Stimulated activated CD4-positive, alpha-beta T cell treated with anti-CD3 and anti-CD28 coated beads, Interleukin-1b, Interleukin-23, amount 100 ng/mL, for 1 hour (primary cell): ENCODE results near the gene APOBEC3H.
A peak's percentile ranks its signal among the peaks of the same experiment; 100 is the strongest.

ENCODE experiments used
- DNase-seq, 2 donors: peaks; one replicate each; pipeline ENCODE4 v3.0.0-alpha.2; 2020; ENCODE audit warnings: low read depth in 2 of 2

The APOBEC3H gene

DNA sequence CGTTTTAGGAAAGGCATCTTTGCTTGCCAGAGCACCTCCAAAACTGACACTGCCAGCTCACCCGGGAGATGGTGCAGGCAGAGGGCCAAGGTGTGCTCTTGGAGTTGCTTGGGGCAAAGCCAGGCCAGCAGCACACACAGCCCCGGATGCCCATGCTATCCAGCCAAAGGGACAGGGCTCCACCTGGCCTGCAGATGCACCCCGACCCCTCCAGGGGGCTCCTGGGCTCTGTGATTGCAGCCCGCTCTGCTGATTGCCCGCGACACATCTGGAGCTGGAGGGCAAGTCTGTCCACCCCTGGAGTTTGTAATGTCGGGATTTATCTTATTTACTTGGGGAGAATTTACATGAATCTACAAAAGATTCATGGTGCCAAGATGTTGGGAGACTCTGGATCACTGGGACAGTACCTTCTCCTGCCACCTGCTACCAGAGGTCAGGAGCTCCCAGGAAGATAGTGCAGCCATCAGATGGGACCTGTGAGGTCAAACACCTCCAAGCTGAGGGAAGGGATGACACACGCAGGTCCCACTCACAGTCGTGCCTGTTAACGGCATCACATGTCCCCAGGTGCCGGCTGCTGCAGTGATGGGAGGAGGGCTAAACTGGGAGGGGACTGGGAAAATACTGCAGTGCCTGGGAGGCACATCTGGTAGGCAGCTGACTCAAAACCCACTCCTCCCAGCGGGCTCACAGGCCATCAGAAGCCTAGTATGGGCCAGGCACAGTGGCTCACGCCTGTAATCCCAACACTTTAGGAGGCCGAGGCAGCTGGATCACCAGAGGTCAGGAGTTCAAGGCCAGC, 38.2 kb downstream of the APOBEC3H start:
- DNase-seq = no peak

- DNase-seq = no peak
These were observed 39.3 kb downstream of the APOBEC3H start for GRCh38 chr22:39136317-39136716.

- no peak for DNase-seq
These were observed 41.4 kb downstream of the APOBEC3H start for GRCh38 chr22:39138357-39138997.

DNA sequence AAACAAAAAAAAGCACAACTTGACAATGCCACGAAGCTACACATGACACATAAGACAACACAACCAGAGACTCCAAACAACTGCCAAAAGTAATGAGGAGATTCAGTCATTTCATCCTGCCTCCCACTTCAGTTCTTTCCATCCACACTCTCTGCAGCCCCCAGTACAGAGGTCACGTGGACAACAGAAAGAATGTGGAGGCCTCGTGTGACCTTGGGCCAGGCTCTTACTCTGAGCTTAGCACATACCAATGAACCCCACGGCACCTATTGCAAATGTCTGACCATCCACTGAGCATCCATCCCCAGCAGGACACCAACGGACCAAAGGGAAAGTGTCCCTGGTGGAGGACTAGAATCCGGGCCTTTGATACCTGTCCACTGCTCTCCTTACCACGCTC, 42.9 kb downstream of the APOBEC3H start:
- no peak for DNase-seq

- DNase-seq = no peak
These were observed 45.1 kb downstream of the APOBEC3H start for GRCh38 chr22:39142088-39142680.

GRCh38 chr22:39144101-39144767, 47.2 kb downstream of the APOBEC3H start:
- no peak for DNase-seq

GRCh38 chr22:39146256-39147101, 49.4 kb downstream of the APOBEC3H start:
- no peak for DNase-seq

DNA sequence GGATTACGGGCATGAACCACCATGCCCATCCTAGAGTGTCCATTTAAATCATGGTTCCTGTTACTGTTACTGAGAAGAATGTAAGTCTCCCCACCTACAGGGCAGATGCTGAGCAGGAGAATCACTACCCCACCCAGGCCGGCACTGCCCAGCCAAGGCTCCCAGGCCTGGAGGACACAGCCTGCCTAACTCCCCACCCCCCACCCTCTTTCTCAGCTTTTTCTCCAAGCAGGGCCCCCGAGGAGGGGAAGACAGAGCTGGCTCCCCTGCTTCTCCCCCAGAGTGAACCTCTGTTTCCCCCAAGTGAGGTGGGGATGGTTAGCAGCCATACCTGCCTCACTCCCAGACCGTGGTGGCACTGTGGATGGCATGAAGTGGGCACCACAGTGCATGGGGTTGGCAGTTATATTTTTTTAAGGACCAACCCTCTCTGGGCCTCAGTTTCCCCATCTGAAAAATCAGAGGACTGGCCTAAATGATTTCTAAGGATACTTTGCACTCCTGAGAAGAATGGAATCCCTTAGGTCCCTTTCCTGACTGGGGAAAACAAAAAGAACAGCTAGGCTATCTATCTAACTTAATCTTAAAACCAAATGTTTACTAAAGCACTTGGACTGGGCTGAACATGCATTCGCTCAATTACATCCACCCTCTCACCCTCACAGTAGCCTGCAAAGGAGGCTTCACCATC, 50.4 kb downstream of the APOBEC3H start:
- DNase-seq = no peak

DNA sequence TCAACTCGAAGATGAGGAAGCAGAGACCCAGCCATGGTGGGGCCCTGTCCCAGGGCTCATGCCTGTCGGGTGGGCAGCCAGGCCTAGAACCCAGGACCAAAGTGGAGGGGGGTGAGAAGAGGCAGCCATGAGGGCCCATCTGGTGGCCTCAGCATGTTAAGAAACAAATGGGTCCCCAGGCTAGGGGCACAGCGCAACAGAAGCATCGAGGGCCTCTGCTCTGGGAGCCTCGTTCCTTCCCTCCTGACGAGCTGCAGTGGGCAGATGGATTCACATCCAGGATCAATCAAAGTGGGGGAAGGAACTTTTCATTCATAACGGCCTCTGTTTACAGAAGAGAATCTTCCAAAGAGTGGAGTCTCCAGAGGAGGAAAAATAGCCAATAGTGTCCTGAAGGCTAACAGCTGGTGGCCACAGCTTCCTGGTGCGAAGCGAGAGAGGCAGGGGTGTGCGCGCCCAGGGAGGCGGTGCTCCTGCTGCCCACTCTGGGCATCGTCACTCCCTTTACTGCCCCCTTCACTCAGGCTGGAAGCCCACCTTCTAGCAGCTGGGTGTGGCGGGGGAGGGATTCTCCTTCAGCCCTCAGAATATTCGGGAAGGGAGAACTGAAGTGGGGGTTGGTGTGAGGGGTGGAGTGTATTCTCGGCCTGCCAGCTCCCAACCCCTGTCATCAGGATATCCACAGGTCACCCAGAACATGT, 51.1 kb downstream of the APOBEC3H start:
- DNase-seq = no peak

DNA sequence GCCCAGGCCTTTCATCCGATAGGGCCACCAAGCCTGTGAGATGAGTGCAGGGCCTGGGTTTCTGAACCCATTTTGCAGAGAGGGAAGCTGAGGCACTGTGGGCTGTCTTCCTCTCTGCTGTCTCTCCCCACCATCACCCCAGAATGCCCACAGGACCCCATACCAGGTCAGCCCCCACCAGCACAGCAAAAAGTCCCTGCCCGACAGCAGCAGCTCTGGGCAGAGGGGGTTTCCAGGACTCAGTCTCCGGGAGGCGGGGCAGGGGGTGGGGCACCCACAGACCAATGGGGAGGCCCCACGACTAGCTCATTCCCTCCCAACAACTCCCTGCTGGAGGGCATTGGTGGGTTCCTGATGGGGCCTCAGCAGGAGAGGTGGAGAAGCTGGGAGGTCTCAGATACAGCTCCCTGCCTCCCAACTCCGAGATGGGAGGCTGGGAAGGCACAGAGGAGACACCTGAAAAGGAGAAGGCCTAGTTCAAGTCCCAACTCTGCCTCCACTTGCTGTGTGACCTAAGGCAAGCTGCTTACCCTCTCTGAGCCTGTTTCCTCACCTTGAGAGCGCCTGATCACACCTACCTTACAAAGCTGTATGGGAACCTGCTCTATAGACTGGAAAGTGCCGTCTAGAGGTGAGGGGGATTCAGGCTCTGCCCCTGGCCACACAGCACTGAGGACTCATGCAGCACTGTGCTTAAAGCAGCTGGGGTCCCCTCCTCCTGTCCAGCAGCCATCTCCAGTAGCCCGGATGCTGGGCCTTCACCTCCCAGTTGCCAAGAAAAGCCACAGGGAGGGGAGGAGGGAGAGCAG, 51.9 kb downstream of the APOBEC3H start:
- DNase-seq = peak in 1 of 2 donors; percentile 56

- DNase-seq = no peak
These were observed 53.1 kb downstream of the APOBEC3H start for GRCh38 chr22:39149915-39150847.

- DNase-seq = no peak
These were observed 53.8 kb downstream of the APOBEC3H start for GRCh38 chr22:39150848-39151215.

DNA sequence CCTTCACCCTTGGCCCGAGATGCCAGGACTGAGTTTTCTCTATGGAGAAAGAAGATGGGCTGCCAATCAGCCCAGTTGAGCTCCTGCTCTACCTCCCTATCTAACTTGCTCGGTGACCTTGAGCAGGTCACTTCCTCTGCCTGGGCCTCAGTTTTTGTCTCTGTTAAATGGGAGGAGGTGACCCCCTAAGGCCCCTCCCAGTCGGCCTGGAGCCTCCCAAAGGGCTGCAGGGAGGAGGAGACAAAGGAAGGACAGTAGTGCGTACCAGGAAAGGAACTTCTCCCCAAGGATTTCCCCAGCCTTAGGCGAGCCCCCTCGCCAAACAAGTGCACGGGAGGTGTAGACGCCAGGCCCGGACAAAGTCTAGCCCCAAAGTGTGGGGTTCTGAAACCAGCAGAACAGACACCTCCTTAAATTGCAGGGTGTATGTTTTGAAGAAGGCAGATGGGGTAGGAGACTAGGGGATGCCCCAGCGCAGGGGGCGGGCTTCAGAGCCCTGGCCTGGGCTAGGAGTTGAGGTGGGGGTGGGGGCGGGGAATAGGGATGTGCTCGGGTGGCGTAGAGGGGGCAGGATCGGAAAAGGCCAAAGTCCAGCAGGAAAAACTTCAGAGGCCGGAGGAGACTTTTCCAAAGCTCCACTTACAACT, 54.4 kb downstream of the APOBEC3H start:
- no peak for DNase-seq

- no peak for DNase-seq
These were observed 55.0 kb downstream of the APOBEC3H start for GRCh38 chr22:39152024-39152510.

DNA sequence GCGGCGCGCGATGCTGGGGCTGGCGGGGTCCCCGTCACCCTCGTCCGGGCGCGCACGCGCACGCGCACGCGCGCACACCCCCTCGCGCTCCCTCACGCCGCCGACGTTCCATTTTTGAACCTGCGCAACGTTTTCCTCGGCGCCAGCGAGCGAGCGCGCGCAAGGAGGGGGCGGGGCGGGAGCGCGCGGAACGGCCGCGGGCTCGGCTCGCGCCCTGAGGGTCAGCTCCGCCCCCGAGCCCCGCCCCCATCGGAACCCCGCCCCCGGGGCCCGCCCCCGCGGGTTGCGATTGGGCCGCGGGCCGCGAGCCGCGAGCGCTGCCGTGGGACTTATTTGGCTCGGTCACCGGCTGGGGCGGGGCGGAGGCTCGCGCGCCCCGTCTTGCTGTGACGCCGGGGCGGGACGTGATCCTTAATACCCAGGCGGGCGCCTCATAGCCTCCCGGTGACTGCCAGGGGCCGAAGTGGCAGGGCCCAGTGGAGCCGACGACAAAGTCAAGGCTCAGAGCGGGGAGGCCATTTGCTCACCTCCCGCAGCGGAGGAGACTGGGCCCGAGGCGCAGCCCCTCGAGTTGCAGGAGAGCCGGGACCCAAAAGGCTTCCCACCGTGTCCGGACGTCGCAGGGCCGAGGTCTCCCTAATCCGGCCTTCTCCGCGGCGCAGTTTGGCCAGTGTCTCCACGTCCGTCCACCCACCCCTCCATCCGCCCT, 55.6 kb downstream of the APOBEC3H start, which contains the start of gene CBX7:
TSS of gene CBX7 (minus strand) at position 170 of the 709 bp plus-strand sequence. CDS start 236 bp downstream, outside the sequence.
- DNase-seq = peak; percentile 76 to 89

- no peak for DNase-seq
These were observed 56.2 kb downstream of the APOBEC3H start for GRCh38 chr22:39153220-39153717.
